GM18520 (cell line): Measurements from ENCODE around the gene HRH3.

Source experiments
- ATAC-seq: cut with Tn5 transposase; IDR thresholded peaks from one replicate; pipeline ENCODE4 v1.9.1; 2021; ENCODE audit not compliant: unreplicated experiment

The HRH3 gene

GRCh38 chr20:62216636-62217566 lies 3.2 kb downstream of the HRH3 start:
- no peak for ATAC-seq

- no peak for ATAC-seq
Observed at GRCh38 chr20:62215991-62216635, 4.0 kb downstream of the HRH3 start.

- ATAC-seq, result no peak
Observed at GRCh38 chr20:62215020-62215990, 4.8 kb downstream of the HRH3 start.

DNA sequence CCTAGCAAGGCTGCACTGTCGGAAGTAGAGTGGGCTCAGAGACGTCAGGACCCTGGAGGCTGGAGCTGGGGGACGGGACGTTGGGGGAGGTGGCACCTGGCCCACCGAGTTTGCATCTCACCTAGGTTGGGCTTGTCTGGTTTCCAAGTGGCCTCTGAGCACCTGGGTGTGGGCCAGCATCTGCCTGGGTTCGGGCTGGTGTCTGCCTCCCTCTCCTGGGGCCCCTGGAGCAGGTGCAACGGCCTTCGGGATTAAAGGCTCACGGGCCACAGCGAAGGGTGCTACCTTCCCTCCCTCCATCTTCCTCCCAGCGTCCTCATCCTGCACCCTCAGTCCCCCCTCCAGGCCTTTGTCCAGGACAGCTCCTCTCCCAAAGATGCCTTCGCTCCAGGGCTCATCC lies 6.0 kb downstream of the HRH3 start:
- ATAC-seq, result no peak

GRCh38 chr20:62212299-62212698 lies 7.8 kb downstream of the HRH3 start:
- no peak for ATAC-seq

DNA sequence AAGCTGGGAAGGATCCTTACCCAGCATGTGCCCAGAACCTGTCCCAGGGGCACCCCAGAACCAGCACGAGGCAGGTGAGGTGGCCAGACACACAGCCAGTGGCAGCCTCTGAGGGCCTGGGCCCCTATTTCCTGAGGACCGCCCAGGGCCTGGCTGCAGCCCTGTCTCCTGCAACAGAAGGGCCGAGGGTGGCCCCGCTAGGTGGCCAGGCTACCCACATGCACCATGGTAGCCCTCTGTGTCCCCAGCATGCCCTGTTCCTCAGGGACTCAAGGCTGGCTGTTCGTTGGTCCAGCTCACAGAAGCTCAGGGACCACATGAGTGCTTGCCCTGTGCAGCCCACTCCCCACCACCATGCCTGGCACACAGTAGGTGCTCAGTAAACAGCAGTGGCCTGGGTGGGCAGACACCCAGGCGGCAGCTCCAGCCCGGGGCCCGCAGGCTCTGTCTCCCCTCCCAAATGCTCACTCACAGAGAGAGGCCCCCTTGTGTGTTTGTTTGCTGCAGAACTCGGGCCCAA lies 8.2 kb downstream of the HRH3 start:
- ATAC-seq, result no peak

- ATAC-seq, result no peak
Observed at GRCh38 chr20:62211216-62211615, 8.9 kb downstream of the HRH3 start.

DNA sequence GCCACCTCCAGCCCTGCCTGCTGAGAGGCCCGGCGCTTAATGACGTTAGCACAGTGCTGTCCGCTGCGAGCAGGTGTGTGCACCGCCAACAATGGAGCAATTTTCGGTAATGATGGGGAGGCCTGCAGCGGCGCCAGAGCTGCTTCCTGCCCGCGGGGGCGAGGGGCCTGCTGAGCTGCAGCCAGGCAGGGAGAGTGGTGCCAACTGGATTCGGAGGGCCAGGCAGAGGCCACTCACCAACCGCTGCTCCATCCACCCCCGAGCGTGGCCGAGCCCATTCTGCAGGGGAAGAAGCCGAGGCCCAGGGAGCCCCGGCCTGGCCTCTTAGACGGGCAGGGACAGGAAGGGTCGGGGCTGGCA lies 9.6 kb downstream of the HRH3 start:
- ATAC-seq, result no peak

DNA sequence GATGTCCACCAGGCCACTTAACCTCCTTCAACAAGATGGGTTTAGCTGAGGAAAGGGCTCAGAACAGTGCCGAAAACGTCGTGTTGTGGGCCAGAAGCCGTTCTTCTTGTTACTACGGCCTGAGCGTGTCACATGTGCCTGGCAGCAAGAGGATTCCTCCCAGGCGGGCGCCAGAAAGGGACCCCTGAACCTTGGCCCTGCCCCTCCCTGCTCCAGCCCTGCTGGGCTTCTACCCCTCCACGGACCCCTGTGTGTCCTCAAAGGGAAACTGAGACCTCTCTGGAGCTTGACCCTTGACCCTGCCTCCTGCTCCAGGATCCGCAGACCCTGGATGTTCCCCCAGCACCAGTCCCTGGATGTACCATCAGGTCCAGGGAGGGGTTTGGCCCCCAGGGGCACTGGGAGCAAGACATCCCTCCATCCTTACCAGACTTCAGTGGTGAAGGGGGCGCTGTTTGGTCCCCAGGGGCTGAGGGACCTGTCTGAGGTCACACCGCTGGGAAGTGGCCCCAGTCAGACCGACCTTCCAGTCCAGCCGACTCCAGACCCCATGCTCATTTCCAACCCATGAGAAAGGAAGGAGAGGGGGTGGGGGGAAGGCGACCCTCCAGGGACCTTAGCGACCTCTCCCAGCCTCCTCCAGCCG lies 10.1 kb downstream of the HRH3 start:
- no peak for ATAC-seq

DNA sequence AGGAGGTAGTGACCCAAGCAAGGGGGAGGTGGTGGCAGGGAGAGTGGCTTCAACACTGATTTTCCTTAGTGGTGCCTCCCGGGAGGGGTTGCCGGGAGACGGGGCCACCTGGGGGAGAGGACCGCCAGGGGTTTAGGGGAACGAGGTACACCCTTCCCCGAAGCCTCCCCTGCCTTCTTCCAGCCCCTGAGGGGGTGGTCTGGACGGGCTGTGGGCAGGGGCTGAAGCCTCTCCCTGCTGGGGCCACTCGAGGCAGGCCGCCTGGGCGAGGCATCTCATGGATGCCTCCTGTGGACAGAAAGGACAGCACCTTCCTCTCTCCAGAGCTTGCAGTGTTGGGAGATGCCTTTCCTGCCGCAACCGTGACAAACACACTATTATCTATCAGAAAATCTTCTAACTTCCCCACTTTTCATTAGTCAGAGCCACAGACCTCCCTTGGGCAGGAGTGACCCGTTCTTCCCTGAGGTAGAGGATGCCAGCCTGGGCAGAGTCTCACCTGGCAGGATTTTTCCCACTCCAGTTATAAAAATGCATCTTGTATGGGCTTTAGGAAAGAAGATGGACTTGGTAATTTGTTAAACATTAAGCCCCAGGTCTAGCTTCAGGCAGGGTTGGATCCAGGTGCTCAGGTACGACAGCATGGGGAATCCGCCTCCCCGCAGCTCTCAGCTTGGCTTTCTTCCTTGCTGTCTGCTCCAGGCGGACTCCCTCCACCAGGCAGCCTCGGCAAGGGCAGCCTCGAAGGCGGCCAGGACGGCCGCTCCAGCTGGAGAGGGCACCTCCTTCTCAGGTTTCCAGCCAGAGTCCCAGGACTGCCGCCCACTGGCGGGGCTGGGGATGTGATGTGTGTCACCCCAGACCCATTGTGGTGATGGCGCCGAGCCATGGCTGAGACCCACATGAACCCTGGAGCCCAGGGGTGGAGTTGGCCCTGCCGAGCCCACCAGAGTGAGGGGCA lies 11.0 kb downstream of the HRH3 start:
- ATAC-seq, result no peak

DNA sequence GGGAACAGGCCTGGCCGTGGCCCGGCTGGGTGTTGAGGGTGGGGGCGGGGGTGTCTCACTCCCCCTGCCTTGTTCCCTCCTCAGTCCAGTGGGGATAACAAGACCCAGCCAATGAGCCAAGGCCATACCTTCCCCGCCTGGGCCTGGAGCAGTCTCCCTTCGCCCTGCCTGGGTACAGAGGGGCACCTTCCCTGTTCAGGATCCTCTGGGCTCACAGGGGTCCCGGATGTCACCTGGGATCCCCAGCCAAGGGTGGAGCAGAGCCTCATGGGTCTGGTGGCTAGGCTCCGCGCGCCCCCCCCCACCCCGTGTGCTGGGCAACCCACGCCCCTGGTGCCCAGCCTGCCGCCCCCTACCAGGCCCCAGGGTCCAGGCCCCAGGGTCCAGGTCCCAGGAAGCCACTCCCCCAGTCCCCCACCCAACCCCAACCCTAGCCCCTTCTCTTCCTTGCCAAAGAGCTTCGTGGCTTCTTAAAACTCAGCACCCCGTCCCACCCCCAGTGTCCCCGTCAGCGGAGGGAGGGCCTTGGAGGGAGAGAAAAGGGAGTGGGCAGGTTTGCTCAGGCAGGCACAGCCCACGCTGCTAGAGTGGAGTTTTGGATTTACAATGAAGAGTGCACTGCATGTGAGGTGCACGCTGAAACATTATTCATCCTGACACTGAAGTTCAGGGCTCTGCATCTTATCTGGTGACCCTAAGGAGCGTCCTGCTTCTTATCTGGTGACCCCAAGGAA lies 11.8 kb downstream of the HRH3 start:
- no peak for ATAC-seq

DNA sequence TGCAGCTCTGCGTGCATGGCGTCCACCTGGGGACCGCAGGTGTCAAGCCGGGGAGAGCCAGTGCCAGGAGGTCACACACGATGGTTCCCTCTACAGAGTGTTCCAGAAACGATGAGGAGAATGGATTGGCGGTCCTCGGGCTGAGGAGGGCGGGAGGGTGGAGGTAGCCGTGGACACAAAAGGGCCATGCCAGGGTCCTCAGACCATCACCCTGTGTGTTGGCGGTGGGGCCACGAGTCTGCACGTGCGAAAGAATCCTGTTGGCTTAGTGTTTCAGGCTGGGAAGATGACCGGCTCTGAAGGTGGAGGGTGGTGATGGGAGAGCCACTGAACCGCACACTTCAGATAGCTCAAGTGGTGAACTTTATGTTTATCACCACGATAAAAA lies 13.7 kb downstream of the HRH3 start:
- ATAC-seq, result no peak

DNA sequence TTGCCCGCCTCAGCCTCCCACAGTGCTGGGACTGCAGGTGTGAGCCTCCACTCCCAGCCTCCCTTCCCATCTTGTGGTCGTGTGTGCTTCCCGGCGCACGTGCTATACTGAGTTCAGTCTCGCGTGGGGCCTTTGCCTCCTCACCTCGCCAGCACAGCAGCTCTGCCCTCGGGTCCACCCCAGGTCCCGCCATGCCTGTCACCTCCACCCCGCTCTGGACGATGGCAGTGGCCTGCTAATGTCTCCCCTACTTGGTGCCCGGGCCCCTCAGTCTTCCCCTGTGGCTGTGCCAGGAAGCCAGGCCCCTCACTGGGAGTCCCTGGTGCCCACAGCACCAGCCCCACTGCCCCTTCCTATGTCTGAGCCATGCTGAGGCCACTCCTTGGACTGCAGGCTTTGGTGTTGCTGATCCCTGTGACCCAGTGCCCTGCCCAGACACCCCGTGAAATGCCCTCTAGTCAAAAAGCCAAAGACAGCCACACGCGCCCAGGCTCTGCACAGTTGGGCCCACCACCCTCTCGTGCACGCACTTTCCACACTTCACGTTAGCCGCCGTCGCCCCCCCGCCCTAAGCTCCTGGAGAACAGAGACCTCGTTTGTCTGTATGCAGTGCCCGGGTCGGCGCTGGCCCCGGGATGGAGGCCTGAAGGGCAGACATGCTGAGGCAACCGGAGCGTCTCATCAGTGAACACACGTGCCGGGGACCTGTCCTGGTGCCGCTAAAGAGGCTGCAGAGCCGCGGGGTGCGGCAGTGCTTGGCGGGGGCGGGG lies 14.3 kb downstream of the HRH3 start:
- no peak for ATAC-seq

- ATAC-seq, result no peak
Observed at GRCh38 chr20:62203378-62204030, 16.6 kb downstream of the HRH3 start.

DNA sequence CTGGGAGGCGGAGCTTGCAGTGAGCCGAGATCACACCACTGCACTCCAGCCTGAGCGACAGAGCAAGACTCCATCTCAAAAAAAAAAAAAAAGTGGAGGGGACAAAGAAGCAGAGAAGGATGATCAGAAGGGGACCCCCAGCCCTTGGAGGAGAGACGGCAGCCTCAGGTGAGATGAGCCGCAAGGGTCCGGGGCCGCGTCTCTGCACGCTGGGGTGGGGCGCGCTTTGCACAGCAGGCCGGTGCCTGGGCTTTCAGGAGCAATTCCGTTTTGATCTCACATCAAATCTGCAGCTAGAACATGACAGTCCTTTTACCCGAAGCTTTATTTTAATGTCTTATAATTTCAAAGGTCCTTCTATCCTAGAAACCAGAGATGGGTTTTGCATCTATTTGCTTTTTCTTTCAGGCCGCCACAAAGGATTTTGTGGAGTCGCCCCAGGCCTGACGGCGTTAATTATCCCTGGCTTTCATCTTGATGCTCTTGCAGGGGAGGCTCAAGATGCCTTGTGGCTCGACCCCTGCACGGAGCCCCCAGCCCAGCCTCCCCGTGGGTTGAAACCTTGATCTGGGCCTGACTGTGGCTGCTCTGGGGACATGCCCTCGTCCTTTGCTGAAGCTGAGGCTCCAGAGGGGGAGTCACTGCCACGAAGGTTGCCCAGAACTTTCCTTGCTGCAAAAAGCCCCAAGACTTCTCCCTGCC lies 17.3 kb downstream of the HRH3 start:
- no peak for ATAC-seq

GRCh38 chr20:62202083-62202395 lies 18.0 kb downstream of the HRH3 start:
- ATAC-seq, result no peak
